Activated CD8-positive, alpha-beta memory T cell treated with anti-CD3 and anti-CD28 coated beads, Interleukin-2, amount 50 U/mL, for 1 hour (primary cell): ENCODE results near the gene DEXI.

ENCODE experiments used
- DNase-seq: peaks from one replicate; pipeline ENCODE4 v3.0.0-alpha.2; 2020; ENCODE audit errors: extremely low read depth

Gene DEXI

GRCh38 chr16:10942352-10943063 is at the start of gene DEXI:
Gene DEXI (minus strand): TSS chr16:10942468. CDS start chr16:10942005, 463 bp downstream.
- peak; percentile 70 for DNase-seq

GRCh38 chr16:10990378-10990777 is 48.1 kb upstream of the DEXI start:
- no peak for DNase-seq

GRCh38 chr16:10989559-10989958 is 47.3 kb upstream of the DEXI start:
- no peak for DNase-seq

- no peak for DNase-seq
Observed at GRCh38 chr16:10988879-10989278, 46.6 kb upstream of the DEXI start.

GRCh38 chr16:10988164-10988803 is 46.0 kb upstream of the DEXI start:
- no peak for DNase-seq

- DNase-seq = no peak
Observed at GRCh38 chr16:10987361-10988163, 45.3 kb upstream of the DEXI start.

DNA sequence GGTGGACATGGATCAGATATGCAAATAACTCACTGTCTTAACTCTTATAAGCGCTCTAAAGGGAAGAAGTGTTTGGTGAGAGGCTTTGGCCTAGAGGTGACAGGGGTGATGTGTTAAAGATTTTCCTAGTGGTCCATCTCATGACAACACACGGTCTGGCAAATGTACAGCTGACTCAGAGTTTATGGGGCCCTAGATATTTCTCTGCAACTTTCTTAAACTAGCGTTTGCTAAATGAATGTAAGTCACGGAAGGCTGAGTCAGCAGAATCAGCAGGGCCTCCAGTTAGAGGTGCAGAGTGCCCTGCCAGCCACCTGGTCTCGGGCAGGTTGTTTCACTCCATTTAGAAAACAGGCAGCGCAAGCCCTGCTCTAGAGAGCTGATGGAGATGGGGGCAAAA is 42.2 kb upstream of the DEXI start:
- no peak for DNase-seq

DNA sequence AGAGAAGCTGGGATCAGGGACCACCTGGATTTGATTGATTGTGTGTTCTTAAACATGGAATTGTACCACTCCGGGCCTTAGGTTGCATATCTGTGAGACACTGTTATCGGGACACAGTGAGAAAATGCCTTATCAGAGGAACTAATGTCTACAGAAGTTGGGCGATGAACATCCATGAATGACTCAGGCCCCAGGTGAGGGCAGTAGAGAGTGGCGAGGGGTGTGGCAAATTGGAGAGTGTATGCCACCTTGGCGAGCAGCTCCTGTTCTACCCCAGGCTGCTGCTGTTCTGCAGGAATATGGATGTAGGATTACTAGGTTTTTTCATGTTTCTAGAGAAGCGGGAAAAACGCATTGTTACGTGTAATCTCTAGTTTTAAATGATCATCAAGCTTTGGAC is 40.9 kb upstream of the DEXI start:
- DNase-seq = no peak

- DNase-seq = no peak
Observed at GRCh38 chr16:10982465-10983150, 40.3 kb upstream of the DEXI start.

DNA sequence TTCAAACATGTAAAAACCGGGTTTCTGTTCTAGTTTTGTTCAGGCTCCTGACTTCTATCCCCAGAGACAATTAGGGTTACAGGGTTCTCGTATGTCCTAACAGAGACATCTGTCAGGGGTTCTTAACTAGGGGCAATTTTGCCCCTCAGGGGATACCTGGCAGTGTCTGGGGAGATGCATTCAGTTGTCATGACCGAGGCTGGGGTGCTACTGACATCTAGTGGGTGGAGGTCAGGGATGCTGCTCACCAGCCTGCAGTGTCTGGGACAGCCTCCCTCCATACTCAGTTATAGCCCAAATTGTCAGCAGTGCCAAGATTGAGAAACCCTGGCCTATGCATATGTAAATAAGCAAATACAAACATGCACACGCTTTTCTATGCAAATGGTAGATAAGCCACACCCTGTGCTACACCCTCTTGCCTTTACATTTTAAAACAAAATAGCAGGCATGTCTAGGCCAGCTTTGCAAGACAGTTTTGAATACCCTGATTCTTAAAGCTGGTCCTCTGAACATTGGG is 39.5 kb upstream of the DEXI start:
- no peak for DNase-seq

DNA sequence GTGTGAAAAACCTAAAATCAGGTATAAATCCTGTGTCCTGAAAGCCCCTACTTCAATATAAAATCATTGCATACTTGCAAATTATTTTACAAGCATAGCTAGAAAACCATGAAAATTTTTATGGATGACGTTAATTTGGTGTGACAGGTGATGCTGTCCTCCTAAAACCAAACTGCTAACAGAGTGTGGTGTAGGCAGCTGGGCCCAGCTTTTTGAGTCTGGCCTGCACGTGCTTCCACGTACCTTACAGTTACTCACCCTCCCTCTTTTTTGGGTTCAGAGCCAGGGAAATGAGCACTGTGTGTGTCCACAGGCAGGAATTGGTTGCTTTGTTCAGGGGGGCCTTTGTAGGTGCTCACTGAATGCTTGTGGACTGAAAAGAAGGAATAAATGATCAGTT is 38.5 kb upstream of the DEXI start:
- DNase-seq = no peak

- no peak for DNase-seq
Observed at GRCh38 chr16:10979717-10980601, 37.7 kb upstream of the DEXI start.

DNA sequence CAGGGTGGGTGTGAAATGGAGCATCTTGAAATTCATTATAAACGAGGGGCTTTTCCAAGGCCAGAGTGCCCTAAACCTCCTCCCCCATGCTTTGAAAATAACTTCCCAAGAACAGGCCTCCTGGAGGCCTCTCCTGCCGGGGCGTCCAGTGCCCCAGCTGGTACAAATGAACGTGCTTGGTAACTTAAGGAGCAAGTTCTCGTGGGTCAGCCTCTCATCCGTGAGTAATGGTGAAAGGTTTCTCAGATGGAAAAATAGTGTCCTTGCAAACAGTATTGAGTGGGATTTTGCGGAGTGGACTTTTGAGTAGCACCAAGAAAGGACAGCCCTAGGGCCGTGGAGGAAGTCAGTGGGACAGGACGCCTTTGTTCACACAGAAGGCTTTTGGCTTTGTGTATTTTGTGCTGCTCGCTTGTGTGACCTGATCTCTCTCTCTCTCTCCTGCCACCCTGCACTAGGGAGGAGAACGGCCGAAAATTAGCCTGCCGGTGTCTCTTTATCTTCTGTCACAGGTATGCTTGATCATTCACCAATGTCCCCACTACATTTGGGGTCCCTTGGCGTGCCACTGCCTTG is 36.7 kb upstream of the DEXI start:
- no peak for DNase-seq

- DNase-seq = no peak
Observed at GRCh38 chr16:10978124-10978523, 35.9 kb upstream of the DEXI start.

GRCh38 chr16:10976634-10977033 is 34.4 kb upstream of the DEXI start:
- no peak for DNase-seq

- DNase-seq = no peak
Observed at GRCh38 chr16:10972819-10973464, 30.7 kb upstream of the DEXI start.

GRCh38 chr16:10972108-10972818 is 30.0 kb upstream of the DEXI start:
- no peak for DNase-seq

DNA sequence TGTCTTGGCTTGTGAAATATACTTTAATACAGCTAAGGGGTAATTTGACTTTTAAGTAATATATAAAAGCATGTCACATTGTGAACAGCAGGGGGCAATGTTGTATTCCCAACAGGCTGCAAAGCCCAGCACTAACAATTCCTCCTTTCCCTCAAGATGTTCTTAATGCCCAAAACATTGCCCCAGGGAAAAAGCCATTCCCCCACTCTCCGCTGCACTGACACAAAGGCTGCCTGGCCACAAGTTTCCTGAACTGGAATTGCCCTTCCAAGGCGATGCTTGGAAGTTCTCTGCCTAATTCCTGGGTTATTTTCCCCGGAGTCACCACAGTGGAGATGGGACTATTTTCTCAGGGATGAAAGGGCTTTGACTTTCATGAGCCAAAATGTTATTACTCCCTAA is 29.3 kb upstream of the DEXI start:
- no peak for DNase-seq

GRCh38 chr16:10970065-10970464 is 27.8 kb upstream of the DEXI start:
- DNase-seq = no peak
